Stomach (tissue), 9 donors: ENCODE results near the gene TSPAN33. TPM values are rescaled to one million over a fixed set of nuclear protein-coding genes. Genes with fewer than 3 reads are reported as not detected.

Experiments used
- DNase-seq, 2 donors: peaks; one replicate each; pipeline versions ENCODE4 v3.0.0 to v3.0.0-alpha.2; 2013 to 2019
- H3K27ac ChIP-seq, 5 donors: fragments of 200-600 bp in 4 of 5; sonication (generic) in 4 of 5; one replicate each; pipeline ENCODE4 v1.5.1; 2013 to 2019; ENCODE audit warnings: mild to moderate bottlenecking in 1 of 5, moderate library complexity in 1 of 5
- H3K27me3 ChIP-seq, 3 donors: fragments of 200-600 bp; sonication (generic); one replicate each; pipeline ENCODE4 v1.5.1; 2017 to 2019; ENCODE audit warnings: mixed run types in 1 of 3
- H3K36me3 ChIP-seq, 4 donors: fragments of 200-600 bp; sonication (generic); 1 replicate in 3 of 4; 2 replicates in 1 of 4; pipeline ENCODE4 v1.5.1; 2016 to 2019
- H3K4me1 ChIP-seq, 4 donors: fragments of 200-600 bp; sonication (generic); one replicate each; pipeline ENCODE4 v1.5.1; 2016 to 2019
- H3K4me3 ChIP-seq, 4 donors: fragments of 200-600 bp; sonication (generic) in 3 of 4; one replicate each; pipeline ENCODE4 v1.5.1; 2016 to 2019; ENCODE audit warnings: mild to moderate bottlenecking in 1 of 4
- H3K9me3 ChIP-seq, 4 donors: fragments of 200-600 bp; sonication (generic); one replicate each; pipeline ENCODE4 v1.5.1; 2016 to 2019
- CTCF ChIP-seq, 7 experiments: fragments of 450-650 bp in 4 of 7; fragments of 200-600 bp in 3 of 7; sonication (generic) in 3 of 7; IDR thresholded peaks; one replicate each; pipeline ENCODE4 v1.5.1; 2016 to 2019; ENCODE audit warnings: antibody characterized with exemption in 7 of 7, control low read depth in 2 of 7, mild to moderate bottlenecking in 1 of 7
- EP300 ChIP-seq: sonication (generic); formaldehyde crosslinking; IDR thresholded peaks from one replicate; pipeline ENCODE4 v1.6.1; 2017; ENCODE audit warnings: antibody characterized with exemption
- POLR2A ChIP-seq, 4 donors: fragments of 450-650 bp; IDR thresholded peaks; one replicate each; pipeline ENCODE4 v1.6.1; 2016; ENCODE audit warnings: antibody characterized with exemption in 4 of 4, control low read depth in 2 of 4, mild to moderate bottlenecking in 1 of 4, moderate library complexity in 1 of 4
- POLR2AphosphoS5 ChIP-seq, 3 donors: sonication (generic); formaldehyde crosslinking; IDR thresholded peaks; one replicate each; pipeline ENCODE4 v1.6.1; 2016; ENCODE audit warnings: antibody characterized with exemption in 3 of 3
- WGBS, 5 donors: extraction: QIAGEN DNeasy Blood & Tissue Kit in 3 of 5; methylation state at CpG; one replicate each; pipeline versions ENCODE4 v1.1.5 to v1.1.7; 2013 to 2018; 5-methylcytosine and 5-hydroxymethylcytosine counted together
- intact Hi-C: fragments of 100-400 bp; cut with DNase I; formaldehyde crosslinking; loops from one replicate; pipeline ENCODE4 v1.15.1; 2023; ENCODE audit warnings: low total_unique reads
- polyA plus RNA-seq, 3 donors: library from polyadenylated mRNA; stranded (reverse); fragments of 200-250 nt; gene quantifications; one replicate each; pipeline ENCODE4 v1.2.3, GENCODE V29; 2013
- total RNA-seq, 5 donors: library from RNA; depleted of rRNA; stranded (reverse); fragments of >200 nt; gene quantifications; one replicate each; pipeline versions ENCODE4 v1.1.0 to v1.2.3, GENCODE V29; 2014 to 2016
- donor health status: healthy with polysubstance abuse.
- donor health status: Bipolar disorder and iron deficiency.
- donor health status: healthy.

TSPAN33 gene
- total and polyA plus RNA-seq, 8 donors: 1.8 to 20.9 (median 8.5) TPM

DNA sequence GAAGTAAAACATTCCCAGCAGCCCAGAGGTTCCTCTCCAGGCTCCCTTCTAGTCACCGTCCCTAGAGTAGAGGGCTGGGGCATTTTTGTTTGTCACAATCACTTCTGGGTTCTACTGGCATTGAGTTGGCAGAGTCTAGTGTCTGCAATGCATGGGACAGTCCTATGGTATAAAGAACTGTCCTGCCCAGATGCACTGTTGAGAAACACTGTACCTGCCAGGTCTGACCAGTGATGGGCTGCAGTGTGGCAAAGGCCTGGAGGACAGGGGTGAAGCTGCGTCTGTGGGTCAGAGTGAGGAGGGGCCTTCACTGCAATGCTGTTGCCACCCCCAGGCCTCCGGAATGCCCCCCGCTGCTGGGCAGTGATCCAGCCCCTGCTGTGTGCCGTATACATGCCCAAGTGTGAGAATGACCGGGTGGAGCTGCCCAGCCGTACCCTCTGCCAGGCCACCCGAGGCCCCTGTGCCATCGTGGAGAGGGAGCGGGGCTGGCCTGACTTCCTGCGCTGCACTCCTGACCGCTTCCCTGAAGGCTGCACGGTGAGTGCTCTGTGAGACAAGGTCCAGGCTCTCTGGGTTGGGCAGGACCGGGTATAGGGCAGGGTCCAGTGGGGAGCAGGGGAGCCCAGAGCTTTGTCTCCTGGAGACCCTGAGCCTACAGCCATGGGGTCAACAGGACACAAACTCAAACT lies 58.7 kb downstream of the TSPAN33 start:
- intact Hi-C loops: no loop called here

DNA sequence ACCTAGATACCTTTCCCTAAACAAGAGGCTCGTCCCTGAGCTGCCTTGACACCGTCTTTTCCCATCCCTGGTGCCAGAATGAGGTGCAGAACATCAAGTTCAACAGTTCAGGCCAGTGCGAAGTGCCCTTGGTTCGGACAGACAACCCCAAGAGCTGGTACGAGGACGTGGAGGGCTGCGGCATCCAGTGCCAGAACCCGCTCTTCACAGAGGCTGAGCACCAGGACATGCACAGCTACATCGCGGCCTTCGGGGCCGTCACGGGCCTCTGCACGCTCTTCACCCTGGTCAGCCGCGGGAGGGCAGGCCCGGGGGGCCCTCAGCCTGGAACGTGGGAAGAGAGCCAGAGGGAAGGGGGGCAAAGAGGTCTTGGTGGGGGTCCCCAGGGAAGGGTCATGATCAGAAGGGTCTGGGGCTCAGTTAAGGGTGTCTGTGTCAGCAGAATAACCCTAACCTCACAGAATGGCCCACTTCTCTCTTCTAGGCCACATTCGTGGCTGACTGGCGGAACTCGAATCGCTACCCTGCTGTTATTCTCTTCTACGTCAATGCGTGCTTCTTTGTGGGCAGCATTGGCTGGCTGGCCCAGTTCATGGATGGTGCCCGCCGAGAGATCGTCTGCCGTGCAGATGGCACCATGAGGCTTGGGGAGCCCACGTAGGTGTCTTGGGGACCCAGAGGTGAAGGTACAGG lies 60.8 kb downstream of the TSPAN33 start:
- H3K4me1 ChIP-seq: peaks cover 0 to under 1% (median 0%) of the 10 kb centered on the region in 4 donors
- TF ChIP-seq CTCF (IDR thresholded peaks at IDR 0.05) (no peak), POLR2AphosphoS5 (IDR thresholded peaks at IDR 0.05) (no peak), POLR2A (IDR thresholded peaks at IDR 0.05) (no peak), EP300 (no peak)
- WGBS, 5 donors: 91 to 94% (median 92%) methylated on average over 28 to 29 of the region's 29 CpGs

More for the DNA sequence above, 58.7 kb downstream of the TSPAN33 start:
- Histone ChIP-seq H3K27ac (no peak overlapping the region), H3K4me1 (no peaks in the 10 kb centered on the region), H3K36me3 (peaks cover 0 to 27% (median 9%) of the 10 kb centered on the region in 4 donors), H3K9me3 (no peaks in the 10 kb centered on the region), H3K4me3 (no peak overlapping the region), H3K27me3 (no peaks in the 10 kb centered on the region)
- TF ChIP-seq EP300 (no peak), CTCF (IDR thresholded peaks at IDR 0.05) (no peak), POLR2AphosphoS5 (IDR thresholded peaks at IDR 0.05) (no peak), POLR2A (IDR thresholded peaks at IDR 0.05) (no peak)
- DNase-seq: no peak
- WGBS, 5 donors: 77 to 94% (median 87%) methylated on average over 11 to 14 of the region's 14 CpGs

DNA sequence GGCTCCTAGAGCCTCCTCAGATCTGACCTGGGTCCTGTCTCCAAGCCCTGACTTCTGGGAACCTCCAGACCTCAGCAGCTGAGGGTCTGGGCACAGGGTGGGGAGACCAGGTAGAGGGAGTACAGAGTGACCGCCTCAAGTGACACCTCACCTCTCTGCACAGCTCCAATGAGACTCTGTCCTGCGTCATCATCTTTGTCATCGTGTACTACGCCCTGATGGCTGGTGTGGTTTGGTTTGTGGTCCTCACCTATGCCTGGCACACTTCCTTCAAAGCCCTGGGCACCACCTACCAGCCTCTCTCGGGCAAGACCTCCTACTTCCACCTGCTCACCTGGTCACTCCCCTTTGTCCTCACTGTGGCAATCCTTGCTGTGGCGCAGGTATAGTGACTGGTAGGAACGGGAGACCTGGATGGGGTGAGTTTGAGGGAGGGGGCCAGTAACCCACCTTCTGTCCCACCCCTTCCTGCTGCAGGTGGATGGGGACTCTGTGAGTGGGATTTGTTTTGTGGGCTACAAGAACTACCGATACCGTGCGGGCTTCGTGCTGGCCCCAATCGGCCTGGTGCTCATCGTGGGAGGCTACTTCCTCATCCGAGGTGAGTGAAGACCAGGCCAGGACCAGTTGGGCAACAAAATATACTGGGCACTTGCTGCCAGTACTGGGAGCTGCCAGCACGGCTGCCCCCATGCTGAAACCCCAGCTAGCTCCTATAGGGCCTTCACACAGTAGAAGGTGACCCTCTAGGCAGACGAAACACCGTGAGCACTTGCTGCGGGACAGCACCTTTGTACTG lies 61.7 kb downstream of the TSPAN33 start:
- intact Hi-C loops: loop anchor here (5.0 kb wide), 1 partner anchor 39 kb away; no protein-coding TSS in a partner anchor
- peaks cover 0 to 47% (median 15%) of the 10 kb centered on the region in 4 donors for H3K36me3 ChIP-seq
- no peak overlapping the region for H3K4me3 ChIP-seq
- DNase-seq: no peak
- no peak overlapping the region for H3K27ac ChIP-seq
- H3K9me3 ChIP-seq: no peaks in the 10 kb centered on the region
- 88 to 93% (median 90%) methylated on average over 11 to 18 of the region's 18 CpGs for WGBS, 5 donors
- no peak for TF ChIP-seq EP300
- no peak for TF ChIP-seq CTCF (IDR thresholded peaks at IDR 0.05)
- TF ChIP-seq POLR2AphosphoS5 (IDR thresholded peaks at IDR 0.05): no peak
- no peak for TF ChIP-seq POLR2A (IDR thresholded peaks at IDR 0.05)
- no peaks in the 10 kb centered on the region for H3K27me3 ChIP-seq
- peaks cover 0 to 6% (median 0%) of the 10 kb centered on the region in 4 donors for H3K4me1 ChIP-seq

More for the DNA sequence above, 60.8 kb downstream of the TSPAN33 start:
- peaks cover 0 to 43% (median 11%) of the 10 kb centered on the region in 4 donors for H3K36me3 ChIP-seq
- H3K27ac ChIP-seq: no peak overlapping the region
- no peaks in the 10 kb centered on the region for H3K27me3 ChIP-seq
- intact Hi-C loops: loop anchor here (5.0 kb wide), 1 partner anchor 38 kb away; no protein-coding TSS in a partner anchor
- no peak overlapping the region for H3K4me3 ChIP-seq
- no peaks in the 10 kb centered on the region for H3K9me3 ChIP-seq
- DNase-seq: no peak

- TF ChIP-seq CTCF (IDR thresholded peaks at IDR 0.05) (no peak), POLR2AphosphoS5 (IDR thresholded peaks at IDR 0.05) (no peak), EP300 (no peak), POLR2A (IDR thresholded peaks at IDR 0.05) (no peak)
- no peaks in the 10 kb centered on the region for H3K9me3 ChIP-seq
- WGBS, 5 donors: 72 to 90% (median 83%) methylated on average over 4 to 9 of the region's 9 CpGs
- no peak for DNase-seq
- H3K4me3 ChIP-seq: no peak overlapping the region
- H3K27ac ChIP-seq: no peak overlapping the region
- peaks cover 0 to 6% (median 0%) of the 10 kb centered on the region in 4 donors for H3K4me1 ChIP-seq
- intact Hi-C loops: loop anchor here (5.0 kb wide), 1 partner anchor 41 kb away; no protein-coding TSS in a partner anchor
- H3K36me3 ChIP-seq: peaks cover 0 to 65% (median 26%) of the 10 kb centered on the region in 4 donors
- no peaks in the 10 kb centered on the region for H3K27me3 ChIP-seq
These were observed 64.2 kb downstream of the TSPAN33 start for GRCh38 chr7:129208667-129209066.
